Hippocampal formation (tissue), 2 donors: Measurements from ENCODE around the gene PDLIM5.

Source experiments
- DNase-seq, 2 donors: peaks; one replicate each; lab custom pipeline; 2025; lab: John Stamatoyannopoulos, UW

PDLIM5 gene

GRCh38 chr4:94700298-94700697, 248.6 kb downstream of the PDLIM5 start:
- no peak for DNase-seq

DNA sequence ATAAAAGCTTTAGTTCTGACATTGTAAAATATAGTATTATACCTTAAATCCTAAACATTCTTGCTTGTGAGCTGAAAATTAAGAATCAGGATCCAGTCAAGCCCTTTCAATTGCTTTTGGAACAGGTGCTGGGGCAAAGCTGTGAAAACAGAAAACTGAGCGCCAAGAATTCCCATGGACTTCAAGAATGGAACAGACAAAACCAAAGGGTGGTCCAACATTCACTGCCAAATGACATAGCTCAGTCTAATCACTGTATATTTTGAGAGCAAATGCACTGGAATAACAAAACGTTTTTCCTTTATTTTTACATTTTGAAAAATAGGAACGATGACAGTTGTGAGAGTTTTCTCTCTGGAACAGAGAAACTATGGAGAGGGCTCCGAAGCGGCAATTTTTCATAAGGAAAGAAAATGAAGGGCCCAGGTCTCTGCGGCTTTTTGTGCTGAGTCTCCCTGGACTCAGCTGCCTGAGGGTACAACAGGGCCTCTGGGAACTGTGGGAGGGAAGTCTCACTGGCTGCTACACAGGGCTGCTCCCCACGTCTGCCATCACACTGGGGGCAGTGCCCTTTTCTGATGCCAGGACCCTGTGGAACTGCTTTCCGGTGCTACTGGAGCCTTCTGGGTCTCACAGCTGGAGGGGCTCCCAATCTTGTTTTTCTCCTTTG, 250.0 kb downstream of the PDLIM5 start:
- no peak for DNase-seq

GRCh38 chr4:94711635-94712034, 259.9 kb downstream of the PDLIM5 start:
- no peak for DNase-seq

DNA sequence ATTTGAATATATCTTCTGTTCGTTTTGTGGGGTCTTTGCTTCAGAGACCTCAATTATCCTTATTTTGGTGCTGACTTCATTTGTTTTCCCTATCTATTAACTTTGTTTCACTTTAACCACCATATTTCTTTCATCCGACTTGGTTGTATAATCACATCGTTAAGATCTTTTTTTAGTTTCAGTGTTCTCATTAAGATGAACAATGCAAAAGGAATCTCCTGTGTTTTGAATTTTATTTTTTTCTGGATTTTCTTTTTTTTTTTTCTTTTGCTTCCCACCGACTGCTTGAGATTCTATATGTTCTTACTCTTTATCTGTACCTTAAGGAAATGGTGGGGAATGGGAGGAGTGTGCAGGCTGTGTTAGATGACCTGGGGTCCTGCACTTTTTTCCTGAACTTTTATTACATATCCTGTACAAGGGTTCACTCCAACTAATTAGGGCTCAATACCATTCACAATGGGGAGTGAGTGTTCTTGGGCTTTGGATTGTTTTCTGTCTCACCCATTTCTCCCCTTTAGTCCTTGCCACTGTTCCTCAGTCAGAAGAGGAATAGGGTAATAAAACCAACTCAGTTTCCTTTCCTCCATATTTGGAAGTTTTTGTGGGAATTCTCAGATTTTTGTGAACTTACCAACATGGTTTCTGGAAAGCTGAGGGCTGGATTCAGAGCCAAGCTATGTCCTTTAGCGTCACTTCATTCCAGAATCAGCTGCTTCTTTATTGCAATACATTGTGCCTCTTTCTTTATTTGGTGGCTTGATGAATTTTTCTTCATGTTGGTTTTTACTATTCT, 262.8 kb downstream of the PDLIM5 start:
- DNase-seq = no peak

GRCh38 chr4:94715726-94716125, 264.0 kb downstream of the PDLIM5 start:
- DNase-seq = no peak
